Keratinocyte (primary cell): Measurements from ENCODE around the gene TSR1. TPM values are rescaled to one million over a fixed set of nuclear protein-coding genes. Genes with fewer than 3 reads are reported as not detected.

ENCODE experiments used
- DNase-seq: peaks from one replicate; pipeline ENCODE4 v3.0.0-alpha.2; 2011; ENCODE audit warnings: low read depth, missing footprints, low spot score
- FAIRE-seq: peaks from 2 replicates; lab custom pipeline; 2011; peaks lifted over from hg19 to GRCh38; lab: Jason Lieb, UNC
- H2AFZ ChIP-seq: 2 replicates; pipeline ENCODE4 v1.6.0; 2012; ENCODE audit warnings: low read length, control low read depth, inconsistent platforms; ENCODE audit not compliant: control insufficient read depth
- H3K27ac ChIP-seq: 2 replicates; pipeline ENCODE4 v1.5.1; 2011; ENCODE audit warnings: low read length; ENCODE audit not compliant: control insufficient read depth, insufficient read depth
- H3K27me3 ChIP-seq: 3 replicates; pipeline ENCODE4 v1.6.0; 2011; ENCODE audit warnings: low read length; ENCODE audit not compliant: control insufficient read depth, insufficient read depth; ENCODE audit errors: extremely low read depth
- H3K36me3 ChIP-seq, 2 experiments: 2 replicates in 1 of 2; 3 replicates in 1 of 2; pipeline ENCODE4 v1.5.1; 2011; ENCODE audit warnings: low read length in 2 of 2, mild to moderate bottlenecking in 1 of 2; ENCODE audit not compliant: control insufficient read depth in 2 of 2, insufficient read depth in 2 of 2; ENCODE audit errors: extremely low read depth in 1 of 2
- H3K4me1 ChIP-seq: 3 replicates; pipeline ENCODE4 v1.5.1; 2011; ENCODE audit warnings: low read length; ENCODE audit not compliant: control insufficient read depth, insufficient read depth; ENCODE audit errors: extremely low read depth
- H3K4me2 ChIP-seq: 3 replicates; pipeline ENCODE4 v1.6.0; 2011; ENCODE audit warnings: low read depth, low read length; ENCODE audit not compliant: control insufficient read depth, insufficient read depth; ENCODE audit errors: extremely low read depth
- H3K4me3 ChIP-seq, 3 experiments: fragments of 200-600 bp in 1 of 3; sonication (generic) in 1 of 3; 2 replicates in 2 of 3; 3 replicates in 1 of 3; pipeline ENCODE4 v1.5.1; 2011 to 2016; ENCODE audit warnings: low read length in 3 of 3, mild to moderate bottlenecking in 3 of 3, control low read depth in 2 of 3, inconsistent platforms in 1 of 3, low read depth in 1 of 3, mixed read lengths in 1 of 3, mixed run types in 1 of 3, moderate library complexity in 1 of 3; ENCODE audit not compliant: control insufficient read depth in 2 of 3, insufficient read depth in 2 of 3; ENCODE audit errors: extremely low read depth in 1 of 3
- H3K79me2 ChIP-seq: 2 replicates; pipeline ENCODE4 v1.6.0; 2012; ENCODE audit warnings: low read length; ENCODE audit not compliant: control insufficient read depth, insufficient read depth
- H3K9ac ChIP-seq: 3 replicates; pipeline ENCODE4 v1.6.0; 2011; ENCODE audit warnings: low read length; ENCODE audit not compliant: control insufficient read depth, insufficient read depth; ENCODE audit errors: extremely low read depth
- H3K9me1 ChIP-seq: 3 replicates; pipeline ENCODE4 v1.6.0; 2011; ENCODE audit warnings: low read length; ENCODE audit not compliant: control insufficient read depth, insufficient read depth; ENCODE audit errors: extremely low read depth
- H3K9me3 ChIP-seq: 2 replicates; pipeline ENCODE4 v1.5.1; 2012; ENCODE audit warnings: low read depth, low read length; ENCODE audit not compliant: control insufficient read depth
- H4K20me1 ChIP-seq: 3 replicates; pipeline ENCODE4 v1.6.0; 2011; ENCODE audit warnings: low read length; ENCODE audit not compliant: control insufficient read depth, insufficient read depth; ENCODE audit errors: extremely low read depth
- CTCF ChIP-seq, 3 experiments: IDR thresholded peaks in 1 of 3; conservative IDR thresholded peaks in 1 of 3; optimal IDR thresholded peaks in 1 of 3; 2 replicates in 2 of 3; 3 replicates in 1 of 3; pipeline versions ENCODE3 to v1.5.1; 2011; ENCODE audit warnings: low read length in 3 of 3, mild to moderate bottlenecking in 3 of 3, moderate library complexity in 2 of 3, control low read depth in 1 of 3, inconsistent platforms in 1 of 3; ENCODE audit not compliant: insufficient read depth in 2 of 3; ENCODE audit errors: extremely low read depth in 1 of 3
- EZH2 ChIP-seq: IDR thresholded peaks from one replicate; pipeline ENCODE4 v1.6.1; 2012; ENCODE audit warnings: inconsistent platforms, mild to moderate bottlenecking, low read length, moderate library complexity
- dilution Hi-C: fragments of 300-500 bp; cut with MboI; formaldehyde crosslinking; loops from one replicate; pipeline ENCODE4 v1.7.0; 2020; ENCODE audit warnings: low sequenced_read_pairs; ENCODE audit not compliant: extremely low pct_ligation_motif_present
- polyA plus RNA-seq, 5 experiments: library from polyadenylated mRNA; depleted of rRNA in 3 of 5; stranded (reverse) in 3 of 5; stranded (forward) in 1 of 5; unstranded in 1 of 5; fragments of >200 nt; gene quantifications; 1 replicate in 1 of 5; 2 replicates in 3 of 5; 3 replicates in 1 of 5; pipeline versions ENCODE4 v1.2.1 to v1.2.3, GENCODE V29; 2011 to 2012; ENCODE audit warnings: missing spikeins in 2 of 5, low read depth in 1 of 5, low replicate concordance in 1 of 5

TSR1 gene
- polyA plus RNA-seq, 1 donor (not counting 4 experiments of a cell fraction or from before 2014, with no cell fraction given), result 17.1 TPM

- Histone ChIP-seq H2AFZ (no peak overlapping the region), H4K20me1 (peaks cover 4% of the 10 kb centered on the region), H3K9me3 (no peaks in the 10 kb centered on the region), H3K79me2 (no peaks in the 10 kb centered on the region), H3K9ac (no peak overlapping the region), H3K4me2 (no peak overlapping the region), H3K27ac (no peak overlapping the region), H3K4me3 (no peak overlapping the region), H3K4me1 (peaks cover 3% of the 10 kb centered on the region), H3K9me1 (no peaks in the 10 kb centered on the region), H3K27me3 (no peaks in the 10 kb centered on the region), H3K36me3 (peaks cover 2 to 7% of the 10 kb centered on the region in 2 experiments)
- DNase-seq (no peak), FAIRE-seq (no peak)
- dilution Hi-C loops, result no loop called here
- TF ChIP-seq EZH2 (no peak), CTCF (optimal IDR thresholded peaks at IDR 0.05 in 1 of 3, IDR thresholded peaks at IDR 0.05 in 1 of 3, conservative IDR thresholded peaks at IDR 0.05 in 1 of 3; ENCODE audit: extremely low read depth in 1 of 3, insufficient read depth in 2 of 3, low read length in 3 of 3) (no peak)
Observed at GRCh38 chr17:2346475-2346874, 10.2 kb upstream of the TSR1 start.

- no peaks in the 10 kb centered on the region for H3K79me2 ChIP-seq
- dilution Hi-C loops, result no loop called here
- H3K9me3 ChIP-seq, result no peaks in the 10 kb centered on the region
- DNase-seq, result no peak
- no peak overlapping the region for H2AFZ ChIP-seq
- FAIRE-seq, result no peak
- no peak overlapping the region for H3K4me2 ChIP-seq
- H3K4me1 ChIP-seq, result peaks cover 3% of the 10 kb centered on the region
- TF ChIP-seq CTCF (optimal IDR thresholded peaks at IDR 0.05 in 1 of 3, IDR thresholded peaks at IDR 0.05 in 1 of 3, conservative IDR thresholded peaks at IDR 0.05 in 1 of 3; ENCODE audit: extremely low read depth in 1 of 3, insufficient read depth in 2 of 3, low read length in 3 of 3) (no peak), EZH2 (no peak)
- no peaks in the 10 kb centered on the region for H3K27me3 ChIP-seq
- no peak overlapping the region for H3K9ac ChIP-seq
- H3K27ac ChIP-seq, result no peak overlapping the region
- H3K9me1 ChIP-seq, result no peaks in the 10 kb centered on the region
- H3K36me3 ChIP-seq, result peaks cover 3 to 4% of the 10 kb centered on the region in 2 experiments
- H4K20me1 ChIP-seq, result peaks cover 4% of the 10 kb centered on the region
- H3K4me3 ChIP-seq, result no peak overlapping the region
Observed at GRCh38 chr17:2344528-2344927, 8.3 kb upstream of the TSR1 start.
